Panc1 (cell line): ENCODE results near the gene KRT6A.

Experiments used
- POLR2AphosphoS5 ChIP-seq: IDR thresholded peaks from 2 replicates; pipeline ENCODE4 v1.6.1; 2012; ENCODE audit warnings: mild to moderate bottlenecking, low read depth, low read length, moderate library complexity
- SIN3A ChIP-seq: IDR thresholded peaks from 2 replicates; pipeline ENCODE4 v1.6.1; 2012; ENCODE audit warnings: low read depth, mild to moderate bottlenecking, low read length, moderate library complexity, borderline replicate concordance; ENCODE audit not compliant: insufficient read depth
- TCF7L2 ChIP-seq: IDR thresholded peaks from 2 replicates; pipeline ENCODE4 v1.6.1; 2011; ENCODE audit warnings: mild to moderate bottlenecking, low read depth, low read length, inconsistent platforms
- TF ChIP-seq, protein P1 (sequence below): fragments of 450-650 bp; IDR thresholded peaks from 2 replicates; pipeline ENCODE4 v1.5.1; 2017; ENCODE audit warnings: mild to moderate bottlenecking
- TF ChIP-seq, protein P2 (sequence below), 2 experiments: IDR thresholded peaks; 2 replicates each; pipeline ENCODE4 v1.6.1; 2011 to 2012; ENCODE audit warnings: low read depth in 2 of 2, control low read depth in 1 of 2, low read length in 1 of 2, mild to moderate bottlenecking in 1 of 2, moderate library complexity in 1 of 2; ENCODE audit not compliant: insufficient read depth in 1 of 2

DNA sequence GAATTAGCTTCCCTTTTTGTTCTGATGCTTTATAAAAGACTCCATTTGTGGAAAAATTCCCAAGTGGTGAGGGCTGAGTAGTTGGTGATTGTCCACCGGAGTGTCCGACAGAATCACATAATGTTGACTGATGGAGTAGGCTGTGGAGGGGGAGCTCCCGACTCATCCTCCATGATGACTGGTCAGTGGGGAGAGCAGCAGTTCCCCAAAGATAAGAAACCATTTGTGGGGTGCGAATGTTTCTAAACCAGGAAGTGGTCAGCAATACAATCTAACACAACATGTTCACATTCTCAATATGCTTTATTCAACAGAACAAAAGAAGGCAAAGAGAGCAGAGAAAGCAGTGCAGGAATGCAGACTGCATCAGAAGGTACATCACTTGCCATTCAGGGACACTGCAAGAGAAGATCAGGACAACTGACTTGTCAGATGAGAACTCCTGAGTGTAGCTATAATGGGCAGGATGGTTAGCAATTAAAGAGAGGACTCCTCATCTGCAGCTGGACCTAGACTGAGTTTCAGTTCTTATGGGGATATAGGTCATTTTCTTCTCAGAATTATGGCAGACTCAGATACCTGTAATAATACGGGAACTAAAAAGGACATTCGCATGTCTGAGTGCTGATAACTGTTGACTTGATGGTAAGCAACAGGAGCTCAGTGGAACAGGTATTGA, 46.6 kb downstream of the KRT6A start:
- TF ChIP-seq, protein P1, sequence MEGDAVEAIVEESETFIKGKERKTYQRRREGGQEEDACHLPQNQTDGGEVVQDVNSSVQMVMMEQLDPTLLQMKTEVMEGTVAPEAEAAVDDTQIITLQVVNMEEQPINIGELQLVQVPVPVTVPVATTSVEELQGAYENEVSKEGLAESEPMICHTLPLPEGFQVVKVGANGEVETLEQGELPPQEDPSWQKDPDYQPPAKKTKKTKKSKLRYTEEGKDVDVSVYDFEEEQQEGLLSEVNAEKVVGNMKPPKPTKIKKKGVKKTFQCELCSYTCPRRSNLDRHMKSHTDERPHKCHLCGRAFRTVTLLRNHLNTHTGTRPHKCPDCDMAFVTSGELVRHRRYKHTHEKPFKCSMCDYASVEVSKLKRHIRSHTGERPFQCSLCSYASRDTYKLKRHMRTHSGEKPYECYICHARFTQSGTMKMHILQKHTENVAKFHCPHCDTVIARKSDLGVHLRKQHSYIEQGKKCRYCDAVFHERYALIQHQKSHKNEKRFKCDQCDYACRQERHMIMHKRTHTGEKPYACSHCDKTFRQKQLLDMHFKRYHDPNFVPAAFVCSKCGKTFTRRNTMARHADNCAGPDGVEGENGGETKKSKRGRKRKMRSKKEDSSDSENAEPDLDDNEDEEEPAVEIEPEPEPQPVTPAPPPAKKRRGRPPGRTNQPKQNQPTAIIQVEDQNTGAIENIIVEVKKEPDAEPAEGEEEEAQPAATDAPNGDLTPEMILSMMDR: no peak
- TF ChIP-seq, protein P2, sequence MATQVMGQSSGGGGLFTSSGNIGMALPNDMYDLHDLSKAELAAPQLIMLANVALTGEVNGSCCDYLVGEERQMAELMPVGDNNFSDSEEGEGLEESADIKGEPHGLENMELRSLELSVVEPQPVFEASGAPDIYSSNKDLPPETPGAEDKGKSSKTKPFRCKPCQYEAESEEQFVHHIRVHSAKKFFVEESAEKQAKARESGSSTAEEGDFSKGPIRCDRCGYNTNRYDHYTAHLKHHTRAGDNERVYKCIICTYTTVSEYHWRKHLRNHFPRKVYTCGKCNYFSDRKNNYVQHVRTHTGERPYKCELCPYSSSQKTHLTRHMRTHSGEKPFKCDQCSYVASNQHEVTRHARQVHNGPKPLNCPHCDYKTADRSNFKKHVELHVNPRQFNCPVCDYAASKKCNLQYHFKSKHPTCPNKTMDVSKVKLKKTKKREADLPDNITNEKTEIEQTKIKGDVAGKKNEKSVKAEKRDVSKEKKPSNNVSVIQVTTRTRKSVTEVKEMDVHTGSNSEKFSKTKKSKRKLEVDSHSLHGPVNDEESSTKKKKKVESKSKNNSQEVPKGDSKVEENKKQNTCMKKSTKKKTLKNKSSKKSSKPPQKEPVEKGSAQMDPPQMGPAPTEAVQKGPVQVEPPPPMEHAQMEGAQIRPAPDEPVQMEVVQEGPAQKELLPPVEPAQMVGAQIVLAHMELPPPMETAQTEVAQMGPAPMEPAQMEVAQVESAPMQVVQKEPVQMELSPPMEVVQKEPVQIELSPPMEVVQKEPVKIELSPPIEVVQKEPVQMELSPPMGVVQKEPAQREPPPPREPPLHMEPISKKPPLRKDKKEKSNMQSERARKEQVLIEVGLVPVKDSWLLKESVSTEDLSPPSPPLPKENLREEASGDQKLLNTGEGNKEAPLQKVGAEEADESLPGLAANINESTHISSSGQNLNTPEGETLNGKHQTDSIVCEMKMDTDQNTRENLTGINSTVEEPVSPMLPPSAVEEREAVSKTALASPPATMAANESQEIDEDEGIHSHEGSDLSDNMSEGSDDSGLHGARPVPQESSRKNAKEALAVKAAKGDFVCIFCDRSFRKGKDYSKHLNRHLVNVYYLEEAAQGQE (IDR thresholded peaks at IDR 0.05; ENCODE audit: insufficient read depth in 1 of 2, low read depth in 2 of 2, low read length in 1 of 2): no peak
- no peak for TF ChIP-seq POLR2AphosphoS5
- no peak for TF ChIP-seq SIN3A
- no peak for TF ChIP-seq TCF7L2
